Chondrocyte (in vitro differentiated cells): ENCODE data around the gene CSTPP1. TPM values are rescaled to one million over a fixed set of nuclear protein-coding genes. Genes with fewer than 3 reads are reported as not detected.

Experiments used
- DNase-seq: peaks from one replicate; pipeline ENCODE4 v3.0.0; 2021; ENCODE audit warnings: mixed read lengths, low spot score
- H3K27ac Mint-ChIP-seq: one replicate; pipeline ENCODE4 v1.8.0; 2021; ENCODE audit warnings: mild to moderate bottlenecking, moderate library complexity, mixed read lengths; ENCODE audit not compliant: unreplicated experiment
- H3K27me3 Mint-ChIP-seq: 2 replicates; pipeline ENCODE4 v1.8.0; 2021; ENCODE audit warnings: low read depth, mixed read lengths
- H3K36me3 Mint-ChIP-seq: 2 replicates; pipeline ENCODE4 v1.8.0; 2021; ENCODE audit warnings: low read depth, mixed read lengths
- H3K4me1 Mint-ChIP-seq: 2 replicates; pipeline ENCODE4 v1.8.0; 2021; ENCODE audit warnings: low read depth, mild to moderate bottlenecking, mixed read lengths
- H3K4me3 Mint-ChIP-seq: one replicate; pipeline ENCODE4 v1.8.0; 2021; ENCODE audit warnings: mild to moderate bottlenecking, moderate library complexity, mixed read lengths; ENCODE audit not compliant: unreplicated experiment
- H3K9me3 Mint-ChIP-seq: 2 replicates; pipeline ENCODE4 v1.8.0; 2021; ENCODE audit warnings: low read depth, mixed read lengths
- CTCF ChIP-seq: fragments of 200-600 bp; sonication (generic); IDR thresholded peaks from 2 replicates; pipeline ENCODE4 v1.5.0; 2021; ENCODE audit warnings: antibody characterized with exemption, mild to moderate bottlenecking, moderate library complexity
- total RNA-seq: library from RNA; stranded (reverse); gene quantifications from 3 replicates; pipeline ENCODE4 v1.2.1, GENCODE V29; 2021

The CSTPP1 gene
- total RNA-seq, 1 donor from 2014 or later, result 19.6 TPM

GRCh38 chr11:46896719-46897406 is 39.7 kb upstream of the CSTPP1 start:
- H3K4me3 Mint-ChIP-seq, result no peak overlapping the region
- no peaks in the 10 kb centered on the region for H3K36me3 Mint-ChIP-seq
- H3K27me3 Mint-ChIP-seq, result no peaks in the 10 kb centered on the region
- no peak overlapping the region for H3K27ac Mint-ChIP-seq
- peaks cover 10% of the 10 kb centered on the region for H3K4me1 Mint-ChIP-seq
- H3K9me3 Mint-ChIP-seq, result no peaks in the 10 kb centered on the region
- peak; percentile 75 for TF ChIP-seq CTCF
- no peak for DNase-seq

GRCh38 chr11:46898396-46899095 is 38.0 kb upstream of the CSTPP1 start:
- Mint-ChIP-seq H3K4me1 (peaks cover 14% of the 10 kb centered on the region), H3K27ac (no peak overlapping the region)
- no peak for DNase-seq

GRCh38 chr11:46899501-46900025 is 37.0 kb upstream of the CSTPP1 start:
- Mint-ChIP-seq H3K4me1 (peaks cover 21% of the 10 kb centered on the region), H3K27me3 (no peaks in the 10 kb centered on the region), H3K27ac (no peak overlapping the region), H3K4me3 (no peak overlapping the region), H3K36me3 (no peaks in the 10 kb centered on the region), H3K9me3 (no peaks in the 10 kb centered on the region)
- no peak for DNase-seq
- no peak for TF ChIP-seq CTCF

More at GRCh38 chr11:46898396-46899095, 38.0 kb upstream of the CSTPP1 start:
- H3K36me3 Mint-ChIP-seq, result no peaks in the 10 kb centered on the region
- no peak overlapping the region for H3K4me3 Mint-ChIP-seq
- TF ChIP-seq CTCF, result no peak
- no peaks in the 10 kb centered on the region for H3K9me3 Mint-ChIP-seq
- no peaks in the 10 kb centered on the region for H3K27me3 Mint-ChIP-seq

GRCh38 chr11:46900091-46900746 is 36.3 kb upstream of the CSTPP1 start:
- Mint-ChIP-seq H3K36me3 (no peaks in the 10 kb centered on the region), H3K4me1 (peaks cover 21% of the 10 kb centered on the region), H3K9me3 (no peaks in the 10 kb centered on the region), H3K4me3 (no peak overlapping the region), H3K27me3 (no peaks in the 10 kb centered on the region), H3K27ac (no peak overlapping the region)
- no peak for TF ChIP-seq CTCF
- DNase-seq, result no peak

- no peak overlapping the region for H3K27ac Mint-ChIP-seq
- peaks cover 19% of the 10 kb centered on the region for H3K4me1 Mint-ChIP-seq
- TF ChIP-seq CTCF, result no peak
- no peaks in the 10 kb centered on the region for H3K36me3 Mint-ChIP-seq
- no peaks in the 10 kb centered on the region for H3K9me3 Mint-ChIP-seq
- H3K27me3 Mint-ChIP-seq, result no peaks in the 10 kb centered on the region
- H3K4me3 Mint-ChIP-seq, result no peak overlapping the region
- no peak for DNase-seq
These were observed 35.4 kb upstream of the CSTPP1 start for GRCh38 chr11:46901156-46901555.
